GM18909 (cell line): ENCODE results near the gene GMPR.
"Not testable (repeated sequence)": the region's sequence is repeated elsewhere in the genome, so short reads cannot be mapped to it uniquely, and the experiment has no call there.

Source experiments
- ATAC-seq: cut with Tn5 transposase; IDR thresholded peaks from one replicate; pipeline ENCODE4 v1.9.1; 2021; ENCODE audit warnings: mild to moderate bottlenecking; ENCODE audit not compliant: unreplicated experiment, poor library complexity

Gene GMPR

DNA sequence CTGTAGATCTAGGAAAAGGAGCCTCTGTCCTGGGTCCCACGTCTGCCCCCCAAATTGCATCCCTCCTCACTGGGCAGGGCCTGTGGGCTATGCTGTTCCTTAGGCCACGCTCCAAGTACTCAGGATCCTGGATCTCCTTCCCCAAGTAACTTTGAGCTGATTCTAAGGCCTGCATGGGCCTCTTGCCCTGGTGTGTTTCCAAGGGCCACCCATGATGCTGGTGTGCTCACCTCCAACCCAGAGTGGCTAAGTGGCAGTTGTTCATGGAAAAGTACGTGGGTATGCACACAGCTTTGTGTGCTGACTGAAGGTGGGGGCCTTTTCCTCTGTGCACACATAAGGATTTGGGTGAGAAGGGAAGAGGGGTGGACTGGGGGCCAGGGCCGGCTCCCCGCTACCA, 5.3 kb downstream of the GMPR start:
- no peak for ATAC-seq

GRCh38 chr6:16244446-16244845, 6.1 kb downstream of the GMPR start:
- no peak for ATAC-seq

- ATAC-seq = no peak
These were observed 6.6 kb downstream of the GMPR start for GRCh38 chr6:16244869-16245451.

DNA sequence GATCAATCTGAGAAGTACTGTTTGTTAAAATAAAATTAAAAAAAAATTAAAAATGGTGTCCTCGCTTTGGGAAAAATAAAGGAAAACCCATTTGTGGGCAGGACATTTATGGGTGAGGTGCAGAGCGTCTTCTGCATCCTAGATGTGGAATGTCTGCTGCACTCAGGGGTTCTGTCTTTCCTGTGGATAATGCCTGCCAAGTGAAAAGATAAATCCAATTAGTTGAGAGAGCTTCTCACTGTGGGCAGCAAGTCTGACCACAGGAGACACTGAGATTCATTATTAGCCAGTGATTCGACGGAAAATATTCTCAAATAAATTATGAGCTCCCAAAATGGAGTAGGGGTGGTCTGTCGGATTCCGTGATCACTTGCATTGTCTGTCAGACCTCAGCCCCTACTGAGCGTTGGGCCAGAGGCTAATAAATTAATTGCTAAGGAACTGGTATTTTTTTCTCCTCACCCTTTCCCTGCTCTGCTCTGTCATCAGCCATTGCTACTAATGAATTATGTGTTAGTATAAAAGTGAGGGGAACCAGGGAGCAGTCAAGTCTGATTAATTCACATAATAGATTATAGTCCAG, 10.0 kb downstream of the GMPR start:
- no peak for ATAC-seq

- no peak for ATAC-seq
These were observed 11.6 kb downstream of the GMPR start for GRCh38 chr6:16249971-16250370.

GRCh38 chr6:16251706-16252105, 13.3 kb downstream of the GMPR start:
- no peak for ATAC-seq

DNA sequence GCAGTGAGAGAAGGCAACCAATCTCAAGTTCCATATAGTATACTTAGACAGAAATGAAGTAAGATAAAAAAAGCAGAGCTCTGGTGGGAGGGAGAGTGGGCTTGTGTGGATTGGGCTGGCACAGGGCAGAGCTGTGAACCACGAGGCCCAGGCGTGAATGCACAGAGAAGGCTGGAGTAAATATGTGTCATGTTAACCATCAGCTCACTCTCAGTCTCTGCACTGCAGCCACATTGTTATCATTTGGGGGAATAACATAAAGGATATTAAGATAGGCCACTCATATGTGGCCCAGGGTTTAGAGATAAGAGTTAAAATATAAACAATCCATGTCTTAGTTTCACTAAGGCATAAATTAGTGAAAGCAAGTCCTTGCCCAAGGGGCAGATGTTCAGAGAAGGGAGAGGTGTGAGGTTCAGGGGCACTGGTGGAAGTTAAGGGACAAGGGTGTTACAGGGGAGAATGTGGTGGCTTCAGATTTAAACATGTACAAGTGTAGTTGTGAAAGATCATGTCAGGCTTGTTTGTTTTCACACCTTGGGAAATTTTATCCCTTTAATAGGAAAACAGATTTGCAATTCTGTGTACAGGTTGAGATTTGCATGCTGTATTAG, 14.4 kb downstream of the GMPR start:
- no peak for ATAC-seq

DNA sequence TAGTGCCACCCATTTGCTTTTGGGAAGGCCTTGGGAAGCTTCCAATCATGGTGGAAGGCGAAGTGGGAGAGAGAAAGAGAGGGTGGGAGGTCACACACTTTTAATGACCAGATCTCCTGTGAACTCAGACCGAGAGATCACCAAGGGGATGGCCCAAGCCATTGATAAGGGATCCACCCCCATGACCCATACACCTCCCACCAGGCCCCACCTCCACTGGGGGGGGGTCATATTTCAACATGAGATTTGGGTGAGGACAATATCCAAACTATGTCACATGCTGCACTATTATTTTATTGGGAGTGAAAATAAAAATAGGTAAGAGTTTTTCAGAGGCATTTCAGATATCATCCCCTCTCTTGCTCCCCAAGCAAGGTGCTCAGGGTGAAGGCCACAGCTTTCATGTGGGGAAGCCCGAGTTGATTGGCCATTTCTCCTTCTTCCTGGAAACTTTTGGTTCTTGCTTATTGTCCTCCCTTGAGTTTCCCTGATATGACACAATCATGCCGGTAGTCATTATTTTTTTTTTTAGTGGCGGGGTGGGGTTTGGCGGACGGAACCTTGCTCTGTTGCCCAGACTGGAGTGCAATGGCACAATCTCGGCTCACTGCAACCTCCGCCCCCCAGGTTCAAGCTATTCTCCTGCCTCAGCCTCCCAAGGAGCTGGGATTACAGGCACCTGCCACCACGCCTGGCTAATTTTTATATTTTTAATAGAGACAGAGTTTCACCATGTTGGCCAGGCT, 15.2 kb downstream of the GMPR start:
- ATAC-seq = no peak

- ATAC-seq = no peak
These were observed 16.1 kb downstream of the GMPR start for GRCh38 chr6:16254535-16254934.

- ATAC-seq = no peak
These were observed 18.4 kb downstream of the GMPR start for GRCh38 chr6:16256781-16257180.

- no peak for ATAC-seq
These were observed 19.8 kb downstream of the GMPR start for GRCh38 chr6:16257999-16258708.

DNA sequence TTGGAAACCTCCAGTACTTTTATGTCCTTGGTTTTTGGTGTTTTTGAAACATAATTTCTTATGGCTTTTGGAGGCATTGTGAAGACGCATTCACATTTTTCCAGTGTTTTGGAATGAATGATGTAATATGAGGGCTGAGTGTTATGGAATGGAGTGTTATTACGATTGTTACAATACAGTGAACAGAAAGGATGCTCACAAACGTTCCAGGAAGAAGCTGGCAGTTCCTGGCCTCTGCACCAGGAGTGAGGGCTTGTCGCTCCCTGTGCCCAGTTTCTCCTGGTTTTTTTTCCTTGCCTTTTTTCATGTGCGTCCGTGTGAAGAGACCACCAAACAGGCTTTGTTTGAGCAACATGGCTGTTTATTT, 20.3 kb downstream of the GMPR start:
- ATAC-seq = no peak

DNA sequence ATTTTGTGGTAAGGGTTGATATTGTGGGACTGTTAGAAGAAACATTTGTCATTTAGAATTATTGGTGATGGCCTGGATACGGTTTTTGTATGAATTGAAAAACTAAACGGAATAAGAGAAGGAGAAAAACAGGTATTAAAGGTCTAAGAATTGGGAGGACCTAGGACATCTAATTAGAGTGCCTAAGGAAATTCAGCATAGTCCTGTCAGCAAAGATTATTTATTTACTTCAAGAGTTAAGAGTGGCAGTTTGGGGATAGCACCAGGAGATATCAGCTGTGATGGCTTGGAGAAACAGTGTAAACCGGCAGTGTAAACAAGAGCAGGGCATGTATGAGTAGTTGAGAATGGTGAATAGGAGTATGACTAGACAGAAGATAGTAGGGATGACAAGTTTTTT, 21.2 kb downstream of the GMPR start:
- ATAC-seq = not testable (repeated sequence)

DNA sequence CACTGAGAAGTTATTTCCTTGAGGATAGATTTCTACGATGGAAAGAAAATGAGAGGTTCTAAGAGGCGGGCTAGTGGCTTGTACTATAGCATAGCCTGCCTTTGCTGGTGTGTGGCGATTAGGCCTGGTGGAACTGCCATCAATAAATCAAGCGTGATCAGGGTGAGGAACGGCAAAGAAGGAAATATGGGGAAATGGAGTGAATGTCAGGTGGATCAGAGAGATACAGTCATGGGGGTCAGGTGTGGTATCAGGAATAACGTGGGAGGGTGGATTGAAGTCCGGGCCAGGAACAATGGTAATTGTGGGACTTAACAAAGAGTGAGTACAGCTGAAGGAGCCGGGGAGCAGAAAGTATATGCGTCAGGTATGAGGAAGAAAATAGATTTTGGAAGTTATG, 22.2 kb downstream of the GMPR start:
- not testable (repeated sequence) for ATAC-seq

DNA sequence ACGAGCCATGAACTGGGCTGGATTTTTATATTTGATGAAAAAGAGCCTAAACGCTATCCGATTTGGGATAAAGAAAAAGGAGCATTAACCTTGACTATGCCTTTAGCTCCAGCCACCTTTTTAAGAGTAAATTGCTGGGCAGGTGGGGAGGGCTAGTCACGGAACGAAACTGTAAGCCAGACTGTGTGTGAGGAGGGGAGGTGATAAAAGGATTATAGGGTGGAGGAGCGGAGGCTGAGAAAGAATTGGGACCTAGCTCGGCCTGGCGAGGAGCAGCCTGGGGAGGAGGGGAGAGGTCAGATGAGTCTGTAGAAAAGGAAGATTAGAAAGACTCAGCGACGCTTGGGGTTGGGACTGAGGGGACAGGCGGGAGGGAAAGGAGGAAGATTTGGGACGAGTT, 24.4 kb downstream of the GMPR start:
- not testable (repeated sequence) for ATAC-seq

DNA sequence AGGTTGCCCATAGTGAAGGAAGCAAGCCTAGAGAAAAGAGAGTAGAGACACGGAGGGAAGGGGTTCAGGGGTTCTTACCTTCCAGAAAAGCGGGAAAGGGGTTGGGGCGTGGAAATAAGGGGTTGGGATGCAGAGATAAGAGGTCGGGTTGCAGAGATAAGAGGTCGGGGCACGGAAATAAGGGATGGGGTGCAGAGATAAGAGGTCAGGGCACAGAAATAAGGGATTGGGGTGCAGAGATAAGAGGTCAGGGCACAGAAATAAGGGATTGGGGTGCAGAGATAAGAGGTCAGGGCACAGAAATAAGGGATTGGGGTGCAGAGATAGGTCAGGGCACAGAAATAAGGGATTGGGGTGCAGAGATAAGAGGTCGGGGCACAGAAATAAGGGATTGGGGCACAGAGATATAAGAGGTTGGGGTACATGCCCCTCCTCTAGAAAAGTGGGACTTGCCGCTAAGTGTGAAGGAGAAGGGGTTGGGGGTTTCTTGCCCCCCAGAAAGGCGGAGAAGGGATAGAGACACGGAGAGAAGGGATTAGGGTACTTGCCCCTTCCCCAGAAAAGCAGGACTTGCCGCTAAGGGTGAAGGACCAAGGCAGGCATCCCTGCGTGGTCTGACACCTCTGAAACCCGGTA, 25.2 kb downstream of the GMPR start:
- not testable (repeated sequence) for ATAC-seq

DNA sequence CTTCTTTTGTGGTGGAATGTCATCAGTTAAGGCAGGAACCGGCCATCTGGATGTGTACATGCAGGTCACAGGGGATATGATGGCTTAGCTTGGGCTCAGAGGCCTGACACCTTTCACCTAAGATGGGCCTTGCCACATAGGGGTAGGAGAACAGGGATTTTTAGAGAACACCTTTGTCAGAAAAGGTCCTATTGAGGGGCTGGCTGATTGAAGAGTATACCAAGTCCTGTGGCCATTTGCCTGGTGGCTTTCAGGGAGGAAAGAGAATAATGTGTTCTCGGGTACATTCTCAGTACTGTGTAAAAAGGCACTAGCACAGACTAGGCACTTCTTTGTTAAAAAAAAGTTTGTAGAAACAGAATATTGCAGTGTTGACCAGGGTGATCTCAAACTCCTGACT, 26.4 kb downstream of the GMPR start:
- ATAC-seq = no peak

DNA sequence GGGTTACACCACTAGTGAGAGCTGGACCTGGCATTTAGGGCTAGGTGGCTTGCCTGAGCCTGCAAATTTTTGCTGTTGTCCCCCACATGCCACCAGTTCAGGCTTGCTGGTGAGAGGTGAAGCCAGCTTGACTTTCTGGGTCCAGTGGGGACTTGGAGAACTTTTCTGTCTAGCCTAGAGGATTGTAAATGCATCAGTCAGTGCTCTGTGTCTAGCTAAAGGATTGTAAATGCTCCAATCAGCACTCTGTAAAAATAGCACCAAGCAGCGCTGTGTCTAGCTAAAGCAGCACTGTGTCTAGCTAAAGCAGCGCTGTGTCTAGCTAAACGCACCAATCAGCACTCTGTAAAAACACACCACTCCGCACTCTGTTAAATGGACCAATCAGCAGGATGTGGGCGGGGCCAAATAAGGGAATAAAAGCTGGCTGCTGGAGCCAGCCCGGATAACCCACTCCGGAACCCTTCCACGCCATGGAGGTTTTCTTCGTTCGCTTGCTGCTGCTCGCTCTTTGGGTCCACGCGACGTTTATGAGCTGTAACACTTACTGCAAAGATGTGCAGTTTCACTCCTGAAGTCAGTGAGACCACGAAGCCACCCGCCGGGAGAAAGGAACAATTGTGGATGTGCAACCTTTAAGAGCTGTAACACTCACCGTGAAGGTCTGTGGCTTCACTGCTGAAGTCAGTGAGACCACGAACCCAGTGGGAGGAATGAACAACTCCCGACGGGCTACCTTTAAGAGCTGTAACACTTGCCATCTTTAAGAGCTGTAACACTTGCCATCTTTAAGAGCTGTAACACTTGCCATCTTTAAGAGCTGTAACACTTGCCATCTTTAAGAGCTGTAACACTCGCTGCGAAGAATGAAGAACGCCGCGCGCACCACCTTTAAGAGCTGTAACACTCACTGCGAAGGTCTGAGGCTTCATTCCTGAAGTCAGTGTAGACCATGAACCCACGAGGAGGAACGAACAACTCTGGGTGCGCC, 27.3 kb downstream of the GMPR start:
- ATAC-seq = no peak
